SK-N-SH (cell line): ENCODE measurements around the gene COBLL1. TPM values are rescaled to one million over a fixed set of nuclear protein-coding genes. Genes with fewer than 3 reads are reported as not detected.

Experiments
- CTCF ChIA-PET: fragments of 300-600, 350-600 bp; formaldehyde crosslinking; extraction: SDS; loops from one replicate; lab custom pipeline; 2021; lab: Yijun Ruan, JAX
- POLR2A ChIA-PET: fragments of 350-600 bp; sonication (Branson Sonifier 250); formaldehyde crosslinking; extraction: SDS; loops from one replicate; lab custom pipeline; 2020; ENCODE audit warnings: antibody characterized with exemption, inconsistent platforms; lab: Yijun Ruan, JAX
- DNase-seq: peaks from one replicate; pipeline ENCODE4 v3.0.0; 2012
- H2AFZ ChIP-seq: fragments of 200-600 bp; sonication (generic); 2 replicates; pipeline ENCODE4 v1.8.1; 2016; ENCODE audit warnings: antibody characterized with exemption, mild to moderate bottlenecking, low read depth
- H3F3A ChIP-seq: fragments of 200-600 bp; sonication (generic); replicated peaks from 2 replicates; pipeline ENCODE3; 2016; ENCODE audit warnings: antibody characterized with exemption, mild to moderate bottlenecking; ENCODE audit not compliant: insufficient read depth
- H3K27ac ChIP-seq, 2 experiments: fragments of 200-500 bp in 1 of 2; fragments of 200-600 bp in 1 of 2; sonication (Bioruptor generic) in 1 of 2; sonication (generic), shearing (Covaris generic) in 1 of 2; 2 replicates each; pipeline versions ENCODE4 v1.5.1 to v1.6.1; 2014 to 2016; ENCODE audit warnings: low read depth in 2 of 2, inconsistent platforms in 1 of 2, low read length in 1 of 2, mild to moderate bottlenecking in 1 of 2, mixed read lengths in 1 of 2
- H3K27me3 ChIP-seq: fragments of 200-600 bp; sonication (generic), shearing (Covaris generic); 2 replicates; pipeline ENCODE4 v1.6.1; 2016; ENCODE audit warnings: mixed run types; ENCODE audit not compliant: insufficient read depth
- H3K36me3 ChIP-seq, 2 experiments: fragments of 200-500 bp in 1 of 2; fragments of 200-600 bp in 1 of 2; sonication (Bioruptor generic) in 1 of 2; sonication (generic) in 1 of 2; replicated peaks in 1 of 2; 2 replicates each; pipeline versions ENCODE3 to v1.5.1; 2014 to 2016; ENCODE audit warnings: low read length in 1 of 2, mild to moderate bottlenecking in 1 of 2; ENCODE audit not compliant: insufficient read depth in 2 of 2, control insufficient read depth in 1 of 2
- H3K4me1 ChIP-seq, 2 experiments: fragments of 200-500 bp in 1 of 2; fragments of 200-600 bp in 1 of 2; sonication (Bioruptor generic) in 1 of 2; sonication (generic), shearing (Covaris generic) in 1 of 2; 2 replicates each; pipeline versions ENCODE4 v1.5.1 to v1.6.1; 2014 to 2016; ENCODE audit warnings: low read depth in 1 of 2, low read length in 1 of 2, mixed run types in 1 of 2; ENCODE audit not compliant: insufficient read depth in 2 of 2, control insufficient read depth in 1 of 2
- H3K4me2 ChIP-seq: fragments of 200-600 bp; sonication (generic), shearing (Covaris generic); 2 replicates; pipeline ENCODE4 v1.6.1; 2017; ENCODE audit warnings: mixed run types
- H3K4me3 ChIP-seq, 2 experiments: fragments of 200-500 bp in 1 of 2; fragments of 200-600 bp in 1 of 2; sonication (Bioruptor generic) in 1 of 2; sonication (generic), shearing (Covaris generic) in 1 of 2; 2 replicates each; pipeline versions ENCODE4 v1.5.1 to v1.8.1; 2014 to 2016; ENCODE audit warnings: low read depth in 2 of 2, inconsistent platforms in 1 of 2, low read length in 1 of 2, mild to moderate bottlenecking in 1 of 2, mixed read lengths in 1 of 2, moderate library complexity in 1 of 2
- H3K79me2 ChIP-seq: fragments of 200-600 bp; sonication (generic); 2 replicates; pipeline ENCODE4 v1.8.1; 2017; ENCODE audit warnings: mild to moderate bottlenecking; ENCODE audit not compliant: insufficient read depth
- H3K9ac ChIP-seq: fragments of 200-600 bp; sonication (generic); 2 replicates; pipeline ENCODE4 v1.6.1; 2017; ENCODE audit warnings: mixed run types
- H3K9me2 ChIP-seq: fragments of 200-600 bp; sonication (generic); 2 replicates; pipeline ENCODE4 v1.6.1; 2017; ENCODE audit warnings: mixed run types
- H3K9me3 ChIP-seq: fragments of 200-600 bp; sonication (generic); 2 replicates; pipeline ENCODE4 v1.6.1; 2017; ENCODE audit warnings: mixed run types, mild to moderate bottlenecking, moderate library complexity
- H4K20me1 ChIP-seq: fragments of 200-600 bp; sonication (generic); 2 replicates; pipeline ENCODE4 v1.6.1; 2017; ENCODE audit warnings: mild to moderate bottlenecking, mixed run types; ENCODE audit not compliant: insufficient read depth
- CHD2 ChIP-seq: fragments of 150-350 bp; IDR thresholded peaks from 2 replicates; pipeline ENCODE4 v1.6.1; 2018; ENCODE audit warnings: low read length; ENCODE audit not compliant: partially characterized antibody
- ELF1 ChIP-seq: IDR thresholded peaks from 2 replicates; pipeline ENCODE4 v1.4.0; 2012
- FOSL2 ChIP-seq: IDR thresholded peaks from 2 replicates; pipeline ENCODE4 v1.4.0; 2012; ENCODE audit warnings: low read depth, mild to moderate bottlenecking, moderate library complexity, borderline replicate concordance
- NFIC ChIP-seq: IDR thresholded peaks from 2 replicates; pipeline ENCODE4 v1.4.0; 2012; ENCODE audit warnings: borderline replicate concordance
- RAD21 ChIP-seq: IDR thresholded peaks from 2 replicates; pipeline ENCODE4 v1.6.1; 2012; ENCODE audit warnings: mild to moderate bottlenecking, low read length
- RCOR1 ChIP-seq: fragments of 150-350 bp; IDR thresholded peaks from 2 replicates; pipeline ENCODE4 v1.6.1; 2017; ENCODE audit warnings: antibody characterized with exemption, low read length
- RFX5 ChIP-seq: IDR thresholded peaks from 2 replicates; pipeline ENCODE4 v1.6.1; 2012; ENCODE audit warnings: mild to moderate bottlenecking, improper control_type of control experiment, low read length
- TEAD4 ChIP-seq: IDR thresholded peaks from 2 replicates; pipeline ENCODE4 v1.4.0; 2012; ENCODE audit warnings: mild to moderate bottlenecking, borderline replicate concordance; ENCODE audit not compliant: insufficient read depth
- YY1 ChIP-seq: IDR thresholded peaks from 2 replicates; pipeline ENCODE4 v1.4.0; 2012; ENCODE audit warnings: low read depth, mild to moderate bottlenecking
- WGBS: methylation state at CpG from one replicate; pipeline ENCODE4 v1.1.6; 2017; ENCODE audit warnings: low lambda C conversion rate; 5-methylcytosine and 5-hydroxymethylcytosine counted together
- polyA plus RNA-seq, 3 experiments: library from polyadenylated mRNA; depleted of rRNA; stranded (reverse); fragments of >200 nt; gene quantifications; 2 replicates each; pipeline ENCODE4 v1.2.3, GENCODE V29; 2012
- TF ChIP-seq, protein P1 (sequence below): IDR thresholded peaks from 2 replicates; pipeline ENCODE4 v1.4.0; 2012; ENCODE audit warnings: low read depth, borderline replicate concordance
- TF ChIP-seq, protein P2 (sequence below): IDR thresholded peaks from 2 replicates; pipeline ENCODE4 v1.4.0; 2012; ENCODE audit warnings: low read depth
- TF ChIP-seq, protein P3 (sequence below): fragments of 200-600 bp; sonication (generic); IDR thresholded peaks from 2 replicates; pipeline ENCODE4 v1.6.1; 2017; ENCODE audit warnings: antibody characterized with exemption, mild to moderate bottlenecking, moderate library complexity

COBLL1 gene
- polyA plus RNA-seq, 1 of the 3 experiments (the other 2 are of a cell fraction): 3.1 TPM

DNA sequence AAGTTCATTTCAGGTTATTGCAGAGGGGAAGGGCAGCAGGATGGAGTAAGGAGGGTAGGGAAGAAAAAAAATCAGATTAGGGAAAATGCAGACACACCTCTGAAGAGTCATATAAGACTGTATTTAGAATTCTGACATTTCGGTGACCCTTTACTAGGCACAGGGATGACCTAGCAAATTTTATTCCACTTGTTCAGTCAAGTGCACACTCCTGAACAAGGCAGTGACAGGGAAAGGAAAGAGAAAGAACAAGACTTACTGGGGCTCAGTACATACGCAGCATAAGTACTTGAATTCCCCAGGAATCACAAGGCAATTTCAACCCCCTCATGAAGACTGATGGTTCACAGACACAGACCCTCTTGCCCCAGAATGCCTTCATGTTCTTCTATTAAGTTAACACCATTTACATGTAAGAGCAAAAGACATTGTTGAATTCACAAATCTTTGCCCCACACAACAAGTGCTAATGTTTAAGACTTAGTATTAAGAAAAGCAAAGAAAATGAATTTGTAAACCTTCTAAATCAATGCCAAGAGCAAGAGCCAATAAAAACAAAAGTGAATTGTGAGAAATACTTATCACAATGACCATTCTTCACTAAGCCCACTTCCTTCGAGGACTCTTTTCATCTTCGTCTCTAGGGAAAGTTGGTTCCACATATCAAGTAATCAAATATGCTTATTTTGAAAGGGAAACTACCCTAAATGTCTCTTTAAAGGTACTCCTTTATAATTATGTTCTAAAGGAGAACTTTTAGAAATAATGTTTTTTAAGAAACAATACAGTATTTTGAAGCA, 47.0 kb downstream of the COBLL1 start:
- TF ChIP-seq, protein P1, sequence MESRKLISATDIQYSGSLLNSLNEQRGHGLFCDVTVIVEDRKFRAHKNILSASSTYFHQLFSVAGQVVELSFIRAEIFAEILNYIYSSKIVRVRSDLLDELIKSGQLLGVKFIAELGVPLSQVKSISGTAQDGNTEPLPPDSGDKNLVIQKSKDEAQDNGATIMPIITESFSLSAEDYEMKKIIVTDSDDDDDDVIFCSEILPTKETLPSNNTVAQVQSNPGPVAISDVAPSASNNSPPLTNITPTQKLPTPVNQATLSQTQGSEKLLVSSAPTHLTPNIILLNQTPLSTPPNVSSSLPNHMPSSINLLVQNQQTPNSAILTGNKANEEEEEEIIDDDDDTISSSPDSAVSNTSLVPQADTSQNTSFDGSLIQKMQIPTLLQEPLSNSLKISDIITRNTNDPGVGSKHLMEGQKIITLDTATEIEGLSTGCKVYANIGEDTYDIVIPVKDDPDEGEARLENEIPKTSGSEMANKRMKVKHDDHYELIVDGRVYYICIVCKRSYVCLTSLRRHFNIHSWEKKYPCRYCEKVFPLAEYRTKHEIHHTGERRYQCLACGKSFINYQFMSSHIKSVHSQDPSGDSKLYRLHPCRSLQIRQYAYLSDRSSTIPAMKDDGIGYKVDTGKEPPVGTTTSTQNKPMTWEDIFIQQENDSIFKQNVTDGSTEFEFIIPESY: no peak
- TF ChIP-seq, protein P2, sequence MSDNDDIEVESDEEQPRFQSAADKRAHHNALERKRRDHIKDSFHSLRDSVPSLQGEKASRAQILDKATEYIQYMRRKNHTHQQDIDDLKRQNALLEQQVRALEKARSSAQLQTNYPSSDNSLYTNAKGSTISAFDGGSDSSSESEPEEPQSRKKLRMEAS: no peak
- TF ChIP-seq NFIC (no peak), FOSL2 (no peak), RFX5 (no peak), YY1 (no peak), TEAD4 (no peak), ELF1 (no peak), RAD21 (no peak), CHD2 (no peak)
- TF ChIP-seq, protein P3, sequence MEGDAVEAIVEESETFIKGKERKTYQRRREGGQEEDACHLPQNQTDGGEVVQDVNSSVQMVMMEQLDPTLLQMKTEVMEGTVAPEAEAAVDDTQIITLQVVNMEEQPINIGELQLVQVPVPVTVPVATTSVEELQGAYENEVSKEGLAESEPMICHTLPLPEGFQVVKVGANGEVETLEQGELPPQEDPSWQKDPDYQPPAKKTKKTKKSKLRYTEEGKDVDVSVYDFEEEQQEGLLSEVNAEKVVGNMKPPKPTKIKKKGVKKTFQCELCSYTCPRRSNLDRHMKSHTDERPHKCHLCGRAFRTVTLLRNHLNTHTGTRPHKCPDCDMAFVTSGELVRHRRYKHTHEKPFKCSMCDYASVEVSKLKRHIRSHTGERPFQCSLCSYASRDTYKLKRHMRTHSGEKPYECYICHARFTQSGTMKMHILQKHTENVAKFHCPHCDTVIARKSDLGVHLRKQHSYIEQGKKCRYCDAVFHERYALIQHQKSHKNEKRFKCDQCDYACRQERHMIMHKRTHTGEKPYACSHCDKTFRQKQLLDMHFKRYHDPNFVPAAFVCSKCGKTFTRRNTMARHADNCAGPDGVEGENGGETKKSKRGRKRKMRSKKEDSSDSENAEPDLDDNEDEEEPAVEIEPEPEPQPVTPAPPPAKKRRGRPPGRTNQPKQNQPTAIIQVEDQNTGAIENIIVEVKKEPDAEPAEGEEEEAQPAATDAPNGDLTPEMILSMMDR: no peak
- no peaks in the 10 kb centered on the region for H3K27me3 ChIP-seq
- H3K9me2 ChIP-seq: no peaks in the 10 kb centered on the region
- H3K9ac ChIP-seq: no peak overlapping the region
- POLR2A ChIA-PET: no interaction called here
- no peaks in the 10 kb centered on the region for H3K36me3 ChIP-seq
- H2AFZ ChIP-seq: no peak overlapping the region
- no peaks in the 10 kb centered on the region for H3F3A ChIP-seq
- H3K9me3 ChIP-seq: no peaks in the 10 kb centered on the region
- CTCF ChIA-PET: no interaction called here
- H3K4me3 ChIP-seq: no peak overlapping the region
- 95% methylated on average over 4 of the region's 4 CpGs for WGBS
- no peaks in the 10 kb centered on the region for H4K20me1 ChIP-seq
- H3K4me1 ChIP-seq: peaks cover 4 to 8% of the 10 kb centered on the region in 2 experiments; a peak in 3 of 4 replicates
- H3K4me2 ChIP-seq: no peak overlapping the region
- DNase-seq: no peak
- H3K27ac ChIP-seq: no peak overlapping the region
- no peaks in the 10 kb centered on the region for H3K79me2 ChIP-seq

DNA sequence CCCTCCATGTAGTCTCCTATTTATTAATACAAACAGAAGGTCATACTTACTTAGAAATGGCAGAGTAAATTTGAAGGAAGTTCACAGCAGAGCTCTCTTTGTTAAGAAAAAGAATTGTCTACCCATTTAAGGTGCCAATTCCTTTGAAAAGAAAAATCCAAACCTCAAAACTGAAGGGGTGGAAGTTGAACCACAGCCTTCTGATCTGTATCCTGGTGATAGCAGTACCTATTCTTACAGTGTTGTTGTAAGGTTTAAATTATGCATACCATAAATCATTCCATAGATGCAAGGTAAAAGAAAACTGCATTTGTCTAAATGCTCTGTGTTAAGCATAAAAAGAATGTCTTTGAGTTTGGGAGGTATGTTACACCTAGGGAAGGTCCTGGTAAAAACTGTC, 47.6 kb downstream of the COBLL1 start:
- Histone ChIP-seq H2AFZ (no peak overlapping the region), H3F3A (no peaks in the 10 kb centered on the region), H3K27me3 (no peaks in the 10 kb centered on the region), H3K4me1 (peaks cover 4 to 8% of the 10 kb centered on the region in 2 experiments; a peak in 3 of 4 replicates), H3K9me3 (no peaks in the 10 kb centered on the region), H3K79me2 (no peaks in the 10 kb centered on the region), H3K4me2 (no peak overlapping the region), H3K36me3 (no peaks in the 10 kb centered on the region), H3K27ac (no peak overlapping the region), H4K20me1 (no peaks in the 10 kb centered on the region), H3K4me3 (no peak overlapping the region), H3K9ac (no peak overlapping the region), H3K9me2 (no peaks in the 10 kb centered on the region)
- DNase-seq: no peak
- TF ChIP-seq RFX5 (no peak), FOSL2 (no peak), RCOR1 (no peak)
- CTCF ChIA-PET: no interaction called here
- POLR2A ChIA-PET: no interaction called here
